RWPE2 (cell line): ENCODE results near the gene C1QTNF6.

Source experiments
- ATAC-seq: fragments of 200-7000 bp; cut with Tn5 transposase; 3 replicates; pipeline ENCODE4 v1.9.1; 2021; ENCODE audit warnings: low read depth
- DNase-seq: peaks from one replicate; pipeline ENCODE4 v3.0.0-alpha.2; 2020; ENCODE audit warnings: low spot score
- H3K27ac ChIP-seq: fragments of 450-650 bp; 2 replicates; pipeline ENCODE4 v1.5.1; 2017; ENCODE audit warnings: mild to moderate bottlenecking; ENCODE audit not compliant: poor library complexity, severe bottlenecking
- H3K27me3 ChIP-seq: fragments of 250-450 bp; sonication (Bioruptor Pico); 2 replicates; pipeline ENCODE4 v1.5.1; 2021; ENCODE audit warnings: mild to moderate bottlenecking, moderate library complexity; ENCODE audit not compliant: insufficient read depth, poor library complexity, severe bottlenecking
- H3K36me3 ChIP-seq: fragments of 250-450 bp; sonication (Bioruptor Pico); 2 replicates; pipeline ENCODE4 v1.5.1; 2020; ENCODE audit warnings: low read depth, mild to moderate bottlenecking, moderate library complexity
- H3K4me1 ChIP-seq: fragments of 250-450 bp; sonication (Bioruptor Pico); 2 replicates; pipeline ENCODE4 v1.5.1; 2021; ENCODE audit warnings: mild to moderate bottlenecking, moderate library complexity; ENCODE audit not compliant: insufficient read depth, poor library complexity, severe bottlenecking
- H3K4me3 ChIP-seq: fragments of 250-450 bp; sonication (Bioruptor Pico); 2 replicates; pipeline ENCODE4 v1.5.1; 2021; ENCODE audit warnings: mild to moderate bottlenecking, moderate library complexity; ENCODE audit not compliant: severe bottlenecking
- H3K9me3 ChIP-seq: fragments of 250-450 bp; sonication (Bioruptor Pico); 2 replicates; pipeline ENCODE4 v1.5.1; 2021; ENCODE audit warnings: mild to moderate bottlenecking, moderate library complexity; ENCODE audit not compliant: severe bottlenecking
- TF ChIP-seq, protein P1 (sequence below): fragments of 450-650 bp; IDR thresholded peaks from one replicate; pipeline ENCODE4 v1.5.1; 2017; ENCODE audit warnings: mild to moderate bottlenecking, moderate library complexity; ENCODE audit not compliant: poor library complexity, severe bottlenecking

Gene C1QTNF6

GRCh38 chr22:37177221-37177620 lies 10.8 kb downstream of the C1QTNF6 start:
- DNase-seq (peak; percentile 17), ATAC-seq (no peak)
- Histone ChIP-seq H3K27ac (no peak overlapping the region), H3K9me3 (no peaks in the 10 kb centered on the region), H3K36me3 (no peaks in the 10 kb centered on the region), H3K27me3 (no peaks in the 10 kb centered on the region), H3K4me1 (peaks cover 8% of the 10 kb centered on the region), H3K4me3 (no peak overlapping the region)
- TF ChIP-seq, protein P1, sequence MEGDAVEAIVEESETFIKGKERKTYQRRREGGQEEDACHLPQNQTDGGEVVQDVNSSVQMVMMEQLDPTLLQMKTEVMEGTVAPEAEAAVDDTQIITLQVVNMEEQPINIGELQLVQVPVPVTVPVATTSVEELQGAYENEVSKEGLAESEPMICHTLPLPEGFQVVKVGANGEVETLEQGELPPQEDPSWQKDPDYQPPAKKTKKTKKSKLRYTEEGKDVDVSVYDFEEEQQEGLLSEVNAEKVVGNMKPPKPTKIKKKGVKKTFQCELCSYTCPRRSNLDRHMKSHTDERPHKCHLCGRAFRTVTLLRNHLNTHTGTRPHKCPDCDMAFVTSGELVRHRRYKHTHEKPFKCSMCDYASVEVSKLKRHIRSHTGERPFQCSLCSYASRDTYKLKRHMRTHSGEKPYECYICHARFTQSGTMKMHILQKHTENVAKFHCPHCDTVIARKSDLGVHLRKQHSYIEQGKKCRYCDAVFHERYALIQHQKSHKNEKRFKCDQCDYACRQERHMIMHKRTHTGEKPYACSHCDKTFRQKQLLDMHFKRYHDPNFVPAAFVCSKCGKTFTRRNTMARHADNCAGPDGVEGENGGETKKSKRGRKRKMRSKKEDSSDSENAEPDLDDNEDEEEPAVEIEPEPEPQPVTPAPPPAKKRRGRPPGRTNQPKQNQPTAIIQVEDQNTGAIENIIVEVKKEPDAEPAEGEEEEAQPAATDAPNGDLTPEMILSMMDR, result no peak

GRCh38 chr22:37176464-37177061 lies 11.5 kb downstream of the C1QTNF6 start:
- Histone ChIP-seq H3K27me3 (no peaks in the 10 kb centered on the region), H3K36me3 (no peaks in the 10 kb centered on the region), H3K4me3 (no peak overlapping the region), H3K4me1 (peaks cover 8% of the 10 kb centered on the region), H3K9me3 (no peaks in the 10 kb centered on the region), H3K27ac (no peak overlapping the region)
- ATAC-seq (no peak), DNase-seq (peak; percentile 38)
- TF ChIP-seq, protein P1, result no peak

- H3K4me3 ChIP-seq, result no peak overlapping the region
- no peak for ATAC-seq
- no peaks in the 10 kb centered on the region for H3K36me3 ChIP-seq
- peak; percentile 46 for DNase-seq
- no peaks in the 10 kb centered on the region for H3K27me3 ChIP-seq
- no peak overlapping the region for H3K27ac ChIP-seq
- H3K9me3 ChIP-seq, result no peaks in the 10 kb centered on the region
- peaks cover 8% of the 10 kb centered on the region for H3K4me1 ChIP-seq
- TF ChIP-seq, protein P1, result no peak
These were observed 12.4 kb downstream of the C1QTNF6 start for GRCh38 chr22:37175414-37176281.

- peak; percentile 13 for DNase-seq
- no peak for ATAC-seq
- H3K4me1 ChIP-seq, result peaks cover 8% of the 10 kb centered on the region
- no peaks in the 10 kb centered on the region for H3K9me3 ChIP-seq
- TF ChIP-seq, protein P1, result no peak
- no peak overlapping the region for H3K27ac ChIP-seq
- H3K27me3 ChIP-seq, result no peaks in the 10 kb centered on the region
- H3K4me3 ChIP-seq, result no peak overlapping the region
- H3K36me3 ChIP-seq, result no peaks in the 10 kb centered on the region
These were observed 13.1 kb downstream of the C1QTNF6 start for GRCh38 chr22:37174964-37175363.
